GM12872 (cell line): Measurements from ENCODE around the gene CRELD1.

ENCODE experiments used
- TF ChIP-seq, protein P1 (sequence below): IDR thresholded peaks from 3 replicates; pipeline ENCODE4 v1.5.1; 2011; ENCODE audit warnings: low read depth, mild to moderate bottlenecking, low read length, moderate library complexity; ENCODE audit not compliant: insufficient read depth

The CRELD1 gene

DNA sequence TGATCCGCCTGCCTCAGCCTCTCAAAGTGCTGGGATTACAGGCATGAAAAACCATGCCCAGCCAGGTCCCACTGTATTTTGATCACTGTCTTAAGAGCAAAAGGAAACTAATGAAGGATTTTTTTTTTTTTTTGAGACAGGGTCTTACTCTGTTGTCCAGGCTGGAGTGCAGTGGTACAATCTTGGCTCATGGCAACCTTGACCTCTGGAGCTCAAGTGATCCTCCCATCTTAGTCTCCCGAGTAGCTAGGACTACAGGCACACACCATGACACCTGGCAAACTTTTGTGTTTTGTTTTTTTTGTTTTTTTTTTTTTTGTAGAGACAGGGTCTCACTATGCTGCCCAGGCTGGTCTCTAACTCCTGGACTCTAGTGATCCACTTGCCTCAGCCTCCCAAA is 46.6 kb downstream of the CRELD1 start:
- TF ChIP-seq, protein P1, sequence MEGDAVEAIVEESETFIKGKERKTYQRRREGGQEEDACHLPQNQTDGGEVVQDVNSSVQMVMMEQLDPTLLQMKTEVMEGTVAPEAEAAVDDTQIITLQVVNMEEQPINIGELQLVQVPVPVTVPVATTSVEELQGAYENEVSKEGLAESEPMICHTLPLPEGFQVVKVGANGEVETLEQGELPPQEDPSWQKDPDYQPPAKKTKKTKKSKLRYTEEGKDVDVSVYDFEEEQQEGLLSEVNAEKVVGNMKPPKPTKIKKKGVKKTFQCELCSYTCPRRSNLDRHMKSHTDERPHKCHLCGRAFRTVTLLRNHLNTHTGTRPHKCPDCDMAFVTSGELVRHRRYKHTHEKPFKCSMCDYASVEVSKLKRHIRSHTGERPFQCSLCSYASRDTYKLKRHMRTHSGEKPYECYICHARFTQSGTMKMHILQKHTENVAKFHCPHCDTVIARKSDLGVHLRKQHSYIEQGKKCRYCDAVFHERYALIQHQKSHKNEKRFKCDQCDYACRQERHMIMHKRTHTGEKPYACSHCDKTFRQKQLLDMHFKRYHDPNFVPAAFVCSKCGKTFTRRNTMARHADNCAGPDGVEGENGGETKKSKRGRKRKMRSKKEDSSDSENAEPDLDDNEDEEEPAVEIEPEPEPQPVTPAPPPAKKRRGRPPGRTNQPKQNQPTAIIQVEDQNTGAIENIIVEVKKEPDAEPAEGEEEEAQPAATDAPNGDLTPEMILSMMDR, result no peak

DNA sequence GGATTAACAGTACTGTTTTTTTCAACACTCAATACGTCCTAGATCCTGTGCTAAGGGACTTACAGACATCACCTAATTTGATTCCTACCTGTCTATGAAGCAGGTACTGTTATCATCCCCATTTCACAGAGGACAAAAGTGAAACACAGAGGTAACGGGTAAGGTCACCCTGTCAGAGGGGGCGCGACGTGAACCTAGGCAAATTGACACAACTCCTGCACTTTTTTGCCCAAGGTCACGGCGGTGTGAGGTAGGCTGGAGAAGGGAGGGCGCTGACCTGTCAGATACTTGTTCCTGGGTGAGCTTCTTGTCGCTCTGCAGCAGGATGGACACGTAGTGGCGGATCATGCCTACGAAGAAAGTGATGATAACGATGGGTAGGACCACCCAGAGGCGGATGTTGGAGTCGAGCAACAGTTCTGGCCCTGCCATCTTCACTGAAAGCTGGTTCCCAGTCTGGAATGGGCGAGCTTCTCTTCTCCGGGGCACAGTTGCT is 52.6 kb downstream of the CRELD1 start:
- TF ChIP-seq, protein P1, result no peak

DNA sequence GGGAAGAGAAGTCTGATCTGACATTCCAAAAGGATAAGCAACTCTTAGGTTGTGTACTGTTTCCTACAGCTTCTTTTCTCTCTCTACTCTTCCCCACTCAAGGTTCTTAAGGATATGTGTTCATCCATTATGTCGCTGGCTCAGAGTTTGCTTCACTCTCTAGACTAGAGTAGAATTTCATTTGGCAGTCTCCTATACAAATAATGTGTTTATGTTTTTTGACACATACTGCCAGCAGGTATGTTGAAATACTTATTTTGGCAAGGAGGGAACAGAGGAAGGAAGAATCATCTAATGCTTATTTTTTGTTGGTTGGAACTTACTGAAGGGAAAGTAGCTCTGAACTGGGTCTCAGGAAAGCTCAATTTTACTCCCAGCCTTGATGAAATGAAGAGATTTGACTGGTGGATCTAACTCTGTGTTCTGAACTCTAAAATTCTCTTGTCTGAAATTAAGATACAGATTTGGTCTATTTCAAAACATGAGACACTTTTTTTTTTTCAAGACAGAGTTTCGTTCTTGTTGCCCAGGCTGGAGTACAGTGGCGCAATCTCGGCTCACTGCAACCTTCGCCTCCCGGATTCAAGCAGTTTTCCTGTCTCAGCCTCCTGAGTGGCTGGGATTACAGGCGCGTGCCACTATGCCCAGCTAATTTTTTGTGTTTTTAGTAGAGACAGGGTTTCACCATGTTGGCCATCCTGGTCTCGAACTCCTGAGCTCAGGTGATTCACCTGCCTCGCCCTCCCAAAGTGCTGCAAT is 60.6 kb downstream of the CRELD1 start:
- TF ChIP-seq, protein P1, result no peak
